ENCODE measurements around the gene SPNS3.

The SPNS3 gene

GRCh38 chr17:4453812-4454591 lies 20.3 kb downstream of the SPNS3 start:
- no peak for TF ChIP-seq HDGF (IDR thresholded peaks at IDR 0.05; ENCODE audit: borderline replicate concordance)
- TF ChIP-seq TARDBP (IDR thresholded peaks at IDR 0.05), result no peak
- TF ChIP-seq BHLHE40 (IDR thresholded peaks at IDR 0.05; ENCODE audit: borderline replicate concordance), result no peak
- TF ChIP-seq FOXM1 (IDR thresholded peaks at IDR 0.05; ENCODE audit: borderline replicate concordance), result no peak
- no peak for TF ChIP-seq NFRKB (IDR thresholded peaks at IDR 0.05)
- TF ChIP-seq SUZ12 (IDR thresholded peaks at IDR 0.05), result no peak
- no peak for TF ChIP-seq ELF4 (IDR thresholded peaks at IDR 0.05)
- no peak for TF ChIP-seq CTBP1 (IDR thresholded peaks at IDR 0.05; ENCODE audit: borderline replicate concordance)
- no peak for TF ChIP-seq LEF1 (IDR thresholded peaks at IDR 0.05; ENCODE audit: borderline replicate concordance)
- no peak for TF ChIP-seq ZNF384 (IDR thresholded peaks at IDR 0.05)
- no peak for TF ChIP-seq PKNOX1 (IDR thresholded peaks at IDR 0.05)
- TF ChIP-seq FOXA1 (IDR thresholded peaks at IDR 0.05), result no peak
- no peak for TF ChIP-seq L3MBTL2 (conservative IDR thresholded peaks at IDR 0.05)
- no peak for TF ChIP-seq SP1 (IDR thresholded peaks at IDR 0.05)
- no peak for TF ChIP-seq ARNT (IDR thresholded peaks at IDR 0.05)
- TF ChIP-seq FOXK2 (IDR thresholded peaks at IDR 0.05), result no peak
- DNase-seq (ENCODE audit: extremely low spot score), result no peak
- CTCF ChIA-PET, result interaction anchor here (0.6 kb wide), 1 partner anchor 308 kb away, joined by 3 read pairs; no protein-coding TSS in a partner anchor
- POLR2A ChIA-PET, result no interaction called here

GRCh38 chr17:4460661-4461060 lies 26.9 kb downstream of the SPNS3 start:
- no peak for DNase-seq (ENCODE audit: extremely low spot score)
- POLR2A ChIA-PET, result no interaction called here
- CTCF ChIA-PET, result no interaction called here
- TF ChIP-seq SP1 (IDR thresholded peaks at IDR 0.05), result no peak
- no peak for TF ChIP-seq L3MBTL2 (conservative IDR thresholded peaks at IDR 0.05)
- no peak for TF ChIP-seq HDGF (IDR thresholded peaks at IDR 0.05; ENCODE audit: borderline replicate concordance)
- no peak for TF ChIP-seq ELF4 (IDR thresholded peaks at IDR 0.05)

GRCh38 chr17:4463818-4464476 lies 30.2 kb downstream of the SPNS3 start:
- no peak for DNase-seq (ENCODE audit: extremely low spot score)
- POLR2A ChIA-PET, result no interaction called here
- no peak for TF ChIP-seq HDGF (IDR thresholded peaks at IDR 0.05; ENCODE audit: borderline replicate concordance)
- TF ChIP-seq L3MBTL2 (conservative IDR thresholded peaks at IDR 0.05), result no peak
- no peak for TF ChIP-seq PKNOX1 (IDR thresholded peaks at IDR 0.05)
- TF ChIP-seq LEF1 (IDR thresholded peaks at IDR 0.05; ENCODE audit: borderline replicate concordance), result no peak
- TF ChIP-seq SUZ12 (IDR thresholded peaks at IDR 0.05), result no peak
- no peak for TF ChIP-seq SP1 (IDR thresholded peaks at IDR 0.05)
- no peak for TF ChIP-seq BHLHE40 (IDR thresholded peaks at IDR 0.05; ENCODE audit: borderline replicate concordance)
- TF ChIP-seq FOXM1 (IDR thresholded peaks at IDR 0.05; ENCODE audit: borderline replicate concordance), result no peak
- TF ChIP-seq ELF4 (IDR thresholded peaks at IDR 0.05), result no peak
- TF ChIP-seq TARDBP (IDR thresholded peaks at IDR 0.05), result no peak
- no peak for TF ChIP-seq ZNF384 (IDR thresholded peaks at IDR 0.05)
- TF ChIP-seq NFRKB (IDR thresholded peaks at IDR 0.05), result no peak
- no peak for TF ChIP-seq FOXA1 (IDR thresholded peaks at IDR 0.05)
- CTCF ChIA-PET, result no interaction called here

GRCh38 chr17:4465786-4466185 lies 32.0 kb downstream of the SPNS3 start:
- CTCF ChIA-PET, result no interaction called here
- POLR2A ChIA-PET, result no interaction called here
- no peak for DNase-seq (ENCODE audit: extremely low spot score)

GRCh38 chr17:4467287-4467686 lies 33.5 kb downstream of the SPNS3 start:
- DNase-seq (ENCODE audit: extremely low spot score), result no peak
- POLR2A ChIA-PET, result no interaction called here
- TF ChIP-seq PKNOX1 (IDR thresholded peaks at IDR 0.05) (no peak), ELF4 (IDR thresholded peaks at IDR 0.05) (no peak), FOXK2 (IDR thresholded peaks at IDR 0.05) (no peak), L3MBTL2 (conservative IDR thresholded peaks at IDR 0.05) (no peak)
- CTCF ChIA-PET, result no interaction called here

More at GRCh38 chr17:4465786-4466185, 32.0 kb downstream of the SPNS3 start:
- TF ChIP-seq LEF1 (IDR thresholded peaks at IDR 0.05; ENCODE audit: borderline replicate concordance), result no peak
- TF ChIP-seq L3MBTL2 (conservative IDR thresholded peaks at IDR 0.05), result no peak
- no peak for TF ChIP-seq FOXK2 (IDR thresholded peaks at IDR 0.05)
- TF ChIP-seq FOXM1 (IDR thresholded peaks at IDR 0.05; ENCODE audit: borderline replicate concordance), result no peak
- no peak for TF ChIP-seq HDGF (IDR thresholded peaks at IDR 0.05; ENCODE audit: borderline replicate concordance)
- TF ChIP-seq ZNF384 (IDR thresholded peaks at IDR 0.05), result no peak
- no peak for TF ChIP-seq SUZ12 (IDR thresholded peaks at IDR 0.05)
- TF ChIP-seq PKNOX1 (IDR thresholded peaks at IDR 0.05), result no peak
- no peak for TF ChIP-seq SP1 (IDR thresholded peaks at IDR 0.05)
- TF ChIP-seq ARNT (IDR thresholded peaks at IDR 0.05), result no peak
- no peak for TF ChIP-seq BHLHE40 (IDR thresholded peaks at IDR 0.05; ENCODE audit: borderline replicate concordance)
- no peak for TF ChIP-seq NFRKB (IDR thresholded peaks at IDR 0.05)
- no peak for TF ChIP-seq TARDBP (IDR thresholded peaks at IDR 0.05)
- no peak for TF ChIP-seq ELF4 (IDR thresholded peaks at IDR 0.05)
- TF ChIP-seq FOXA1 (IDR thresholded peaks at IDR 0.05), result no peak
- TF ChIP-seq CTBP1 (IDR thresholded peaks at IDR 0.05; ENCODE audit: borderline replicate concordance), result no peak
